ENCODE measurements around the gene COL15A1.

COL15A1 gene

DNA sequence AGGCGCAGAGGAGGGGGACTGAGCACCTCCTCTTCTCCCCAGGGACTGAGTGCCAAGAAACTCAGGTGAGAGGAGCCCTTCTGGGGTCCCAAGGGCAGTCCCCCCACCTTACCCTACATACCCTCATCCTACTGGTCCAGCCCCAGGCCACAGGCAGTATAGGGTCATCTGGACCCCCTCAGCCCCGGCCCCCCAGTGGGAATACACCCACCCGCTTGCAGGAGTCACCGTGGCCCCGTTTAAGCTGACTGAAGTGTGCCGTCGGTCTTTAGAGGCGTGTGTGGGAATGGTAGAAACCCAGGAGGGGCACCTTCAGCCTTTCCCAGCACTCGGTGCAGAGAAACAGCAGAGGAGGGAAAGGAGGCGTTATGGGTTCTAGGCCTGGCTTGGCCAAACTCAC lies 30.8 kb downstream of the COL15A1 start:
- no peak for DNase-seq

DNA sequence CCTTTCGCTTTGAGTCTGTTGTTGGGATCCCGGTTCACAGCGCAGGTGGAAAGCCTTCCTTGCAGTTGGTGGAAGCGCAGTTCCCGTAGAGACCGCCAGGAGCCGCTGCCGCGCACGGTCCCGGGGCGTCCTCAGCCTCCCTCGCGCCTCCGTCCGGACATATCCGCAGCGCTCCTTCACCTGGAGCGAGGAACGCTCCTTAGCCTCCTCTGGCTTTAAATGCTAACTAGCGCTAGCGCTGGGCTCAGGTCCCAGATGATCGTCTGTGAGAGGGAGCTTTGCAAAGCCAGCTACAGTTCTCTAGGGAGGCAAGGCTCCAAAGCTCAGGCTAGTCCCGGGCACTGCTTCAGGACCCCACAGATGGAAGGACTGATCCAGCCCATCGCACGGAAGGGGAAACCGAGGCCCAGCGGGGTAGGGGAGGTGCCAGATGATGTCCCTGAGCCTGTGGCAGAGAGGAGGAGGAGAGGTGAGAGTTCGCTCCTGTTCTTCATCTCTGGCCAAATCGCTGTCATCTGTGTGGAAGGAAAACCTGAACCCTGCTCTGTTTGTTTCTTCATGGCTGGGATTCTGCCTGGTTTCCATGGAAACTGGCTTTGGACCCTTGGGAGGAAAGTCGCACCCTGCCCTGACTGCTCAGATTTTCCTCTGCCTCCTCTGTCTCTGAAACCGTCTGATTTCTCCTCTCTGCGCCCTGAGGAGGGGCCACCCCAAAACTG lies 31.4 kb downstream of the COL15A1 start:
- peak; percentile 38 for DNase-seq

DNA sequence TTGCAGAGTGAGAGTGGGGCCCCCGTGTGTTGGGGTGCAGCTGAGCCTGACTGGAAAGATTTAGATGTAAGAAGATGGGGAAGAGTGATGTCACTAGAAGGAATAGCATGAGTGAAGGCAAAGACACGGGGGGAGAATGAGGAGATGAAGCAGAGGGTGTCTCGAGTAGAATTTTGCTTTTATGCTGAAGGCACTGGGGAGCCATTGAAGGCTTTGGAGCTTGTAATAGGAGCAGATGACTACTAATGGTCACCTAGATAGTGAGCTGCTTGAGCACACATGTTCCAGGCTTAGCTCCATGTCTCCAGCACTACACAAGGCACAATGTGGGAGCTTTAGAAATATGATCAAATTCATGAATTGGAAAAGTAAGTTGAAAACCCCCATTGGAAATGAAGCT lies 32.1 kb downstream of the COL15A1 start:
- no peak for DNase-seq

DNA sequence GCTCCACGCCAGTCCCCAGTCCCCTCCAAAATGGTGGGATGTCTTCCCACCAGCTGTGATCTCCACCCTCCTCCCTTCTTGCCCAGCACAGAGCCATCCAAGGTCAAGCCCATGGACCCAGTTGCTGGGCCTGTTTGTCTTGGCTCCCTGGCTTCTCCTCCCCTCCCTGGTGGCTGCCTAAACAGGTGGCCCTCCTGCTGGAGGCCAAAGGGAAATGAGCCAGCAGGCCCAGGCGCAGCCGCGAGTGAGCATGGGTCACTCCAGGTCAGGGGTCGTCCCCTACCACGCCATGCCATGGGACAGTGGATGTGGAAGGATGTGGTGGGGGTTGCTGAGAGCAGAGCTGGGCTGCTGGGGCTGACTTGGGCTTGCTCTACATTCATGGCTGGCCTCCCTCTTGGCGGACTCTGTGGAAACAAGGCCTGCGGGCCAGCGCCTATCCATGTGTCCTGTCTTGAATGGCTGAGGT lies 33.6 kb downstream of the COL15A1 start:
- no peak for DNase-seq

DNA sequence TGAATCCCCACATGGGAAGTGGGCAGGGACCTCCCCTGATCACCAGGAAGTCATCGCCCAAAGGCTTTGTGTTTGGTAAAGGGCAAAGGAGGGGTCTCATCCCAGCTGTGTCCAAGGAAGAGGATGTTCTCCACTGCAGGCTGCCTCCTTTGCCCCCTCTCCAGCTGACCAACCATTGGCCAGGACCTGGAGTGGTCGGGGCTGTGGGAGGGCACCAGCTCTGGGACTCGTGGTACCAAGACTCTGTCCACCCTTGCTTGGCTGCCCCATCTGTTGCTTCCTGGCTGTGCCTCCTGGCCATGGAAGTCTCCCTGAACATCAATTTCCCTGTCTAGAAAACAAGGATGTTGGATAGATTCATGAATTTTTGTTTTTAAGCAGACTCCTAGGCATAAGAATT lies 34.1 kb downstream of the COL15A1 start:
- no peak for DNase-seq

DNA sequence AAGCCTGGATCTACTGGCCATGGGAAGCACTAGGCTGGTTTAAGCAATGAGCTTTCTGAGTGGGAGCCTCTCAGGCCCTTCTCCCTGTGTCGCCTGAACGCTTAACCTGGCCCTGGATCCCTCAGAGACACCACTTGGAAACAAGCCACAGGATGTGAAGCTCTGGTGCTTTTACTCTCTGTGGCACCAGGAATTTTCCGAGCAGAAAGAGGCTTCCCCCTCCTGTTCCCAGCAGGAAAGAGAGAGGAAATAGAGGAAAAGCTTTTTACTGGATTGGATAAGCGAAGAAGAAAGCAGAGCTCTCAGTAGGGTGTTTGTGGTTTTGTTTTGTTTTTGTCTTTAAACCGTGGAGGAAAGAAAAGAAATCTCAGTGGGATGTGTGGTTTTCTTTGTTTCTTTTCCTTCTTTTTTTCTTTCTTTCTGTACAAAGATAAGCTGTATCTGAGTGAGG lies 34.5 kb downstream of the COL15A1 start:
- no peak for DNase-seq

DNA sequence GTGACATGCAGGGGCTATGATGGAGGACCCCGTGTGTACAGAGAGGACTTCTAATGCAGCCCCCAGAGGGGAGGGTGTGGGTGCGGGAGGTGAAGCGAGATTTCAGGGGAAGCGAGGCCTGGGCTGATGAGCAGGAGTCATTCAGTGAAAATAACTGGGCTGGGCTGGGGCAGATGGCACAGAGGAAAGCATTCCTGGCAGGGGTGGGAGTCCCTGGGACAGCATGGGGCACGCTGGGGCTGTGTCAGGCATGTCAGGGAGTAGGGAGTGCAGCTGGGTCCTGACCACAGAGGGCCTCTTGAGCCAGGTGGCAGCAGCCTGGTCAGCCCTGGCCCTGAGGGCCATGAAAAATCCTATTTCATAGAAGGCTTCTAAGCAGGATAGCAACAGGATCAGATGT lies 36.6 kb downstream of the COL15A1 start:
- DNase-seq = no peak

DNA sequence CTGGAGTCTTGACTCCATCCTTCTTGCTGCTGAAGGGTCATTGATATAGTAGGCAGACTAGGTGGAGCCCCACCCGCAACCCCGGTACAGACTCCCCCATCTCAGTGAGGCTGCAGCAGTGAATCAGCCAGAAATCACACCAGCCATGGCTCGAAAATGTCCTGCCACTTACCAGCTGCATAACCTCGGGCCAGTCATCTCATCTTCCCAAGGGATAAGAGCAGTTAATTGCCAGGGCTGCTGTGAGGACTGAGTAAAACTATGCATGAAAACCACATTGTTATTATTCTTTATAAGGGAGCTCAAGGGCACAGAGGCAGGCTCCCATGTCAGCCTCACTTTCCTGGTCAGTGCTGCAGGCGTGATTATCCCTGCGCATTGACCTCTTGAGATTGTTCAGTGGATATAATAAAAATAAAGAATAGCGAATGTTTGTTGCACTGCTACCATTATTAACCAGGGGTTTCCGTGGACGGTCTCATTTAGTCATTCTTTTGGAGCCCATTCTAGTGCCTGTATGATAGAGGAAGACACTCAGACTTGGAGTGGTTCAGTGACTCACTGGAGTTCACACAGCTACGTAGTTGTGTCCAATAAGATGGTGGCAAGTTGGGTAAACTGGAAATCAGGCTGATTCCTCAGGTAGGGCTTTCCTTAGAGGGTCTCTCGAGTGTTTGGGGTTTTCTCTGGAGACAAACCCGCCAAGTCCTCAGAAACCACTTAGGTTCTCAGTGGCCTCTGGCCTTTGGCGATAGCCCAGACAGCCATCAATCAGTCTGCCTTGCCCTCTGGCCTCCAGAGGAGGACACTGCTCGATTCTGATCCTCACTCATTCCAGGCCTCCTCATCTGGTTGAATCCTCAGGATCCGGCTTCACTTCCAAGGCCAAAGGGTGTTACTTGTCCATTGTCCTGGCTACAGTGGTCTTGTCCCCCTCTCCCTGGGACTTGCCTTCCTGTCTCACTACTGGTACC lies 39.9 kb downstream of the COL15A1 start:
- DNase-seq = peak; percentile 18

DNA sequence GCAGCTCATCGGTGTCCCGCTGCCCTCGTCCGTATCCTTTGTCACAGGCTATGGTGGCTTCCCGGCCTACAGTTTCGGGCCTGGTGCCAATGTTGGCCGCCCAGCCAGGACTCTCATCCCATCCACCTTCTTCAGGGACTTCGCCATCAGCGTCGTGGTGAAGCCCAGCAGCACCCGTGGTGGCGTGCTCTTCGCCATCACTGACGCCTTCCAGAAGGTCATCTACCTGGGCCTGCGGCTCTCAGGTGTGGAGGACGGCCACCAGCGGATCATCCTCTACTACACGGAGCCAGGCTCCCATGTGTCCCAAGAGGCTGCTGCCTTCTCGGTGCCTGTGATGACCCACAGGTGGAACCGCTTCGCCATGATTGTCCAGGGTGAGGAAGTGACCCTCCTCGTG lies 41.9 kb downstream of the COL15A1 start:
- no peak for DNase-seq

DNA sequence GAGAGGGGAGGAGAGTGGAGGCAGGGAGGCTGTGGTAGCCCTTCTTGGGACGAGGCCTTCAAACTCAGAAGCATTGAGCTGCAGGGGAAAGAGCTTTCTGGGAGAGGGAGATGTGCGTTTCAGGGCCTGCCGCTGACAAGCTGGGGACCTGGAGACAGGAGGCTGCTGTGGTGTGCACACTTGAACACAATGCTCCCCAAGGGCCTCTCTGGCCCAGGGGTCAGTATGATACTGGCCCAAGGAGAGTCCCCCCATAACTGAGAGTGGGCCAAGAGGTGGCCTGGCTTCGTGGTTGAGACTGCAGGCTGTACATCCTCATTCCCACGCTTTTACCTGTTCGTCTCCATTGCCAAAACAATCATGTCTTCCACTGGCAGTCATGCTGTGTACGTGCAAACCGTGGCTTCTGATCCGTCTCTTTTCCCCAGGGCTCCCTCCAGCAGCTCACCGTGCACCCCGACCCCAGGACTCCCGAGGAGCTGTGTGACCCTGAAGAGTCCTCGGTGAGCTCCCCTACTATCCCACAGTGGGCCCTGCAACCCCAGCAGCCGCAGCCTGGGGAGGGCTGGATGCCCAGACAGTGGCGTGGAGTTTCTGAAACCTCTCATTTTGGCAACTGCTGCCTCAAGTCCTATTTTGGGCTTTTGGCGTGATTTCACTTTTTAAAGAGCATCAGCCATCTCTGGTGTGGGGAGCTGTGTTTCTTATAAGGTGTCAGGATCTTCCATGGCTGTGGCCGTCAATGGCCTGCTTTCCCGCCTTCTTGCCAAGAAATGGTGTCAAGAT lies 43.4 kb downstream of the COL15A1 start:
- no peak for DNase-seq

DNA sequence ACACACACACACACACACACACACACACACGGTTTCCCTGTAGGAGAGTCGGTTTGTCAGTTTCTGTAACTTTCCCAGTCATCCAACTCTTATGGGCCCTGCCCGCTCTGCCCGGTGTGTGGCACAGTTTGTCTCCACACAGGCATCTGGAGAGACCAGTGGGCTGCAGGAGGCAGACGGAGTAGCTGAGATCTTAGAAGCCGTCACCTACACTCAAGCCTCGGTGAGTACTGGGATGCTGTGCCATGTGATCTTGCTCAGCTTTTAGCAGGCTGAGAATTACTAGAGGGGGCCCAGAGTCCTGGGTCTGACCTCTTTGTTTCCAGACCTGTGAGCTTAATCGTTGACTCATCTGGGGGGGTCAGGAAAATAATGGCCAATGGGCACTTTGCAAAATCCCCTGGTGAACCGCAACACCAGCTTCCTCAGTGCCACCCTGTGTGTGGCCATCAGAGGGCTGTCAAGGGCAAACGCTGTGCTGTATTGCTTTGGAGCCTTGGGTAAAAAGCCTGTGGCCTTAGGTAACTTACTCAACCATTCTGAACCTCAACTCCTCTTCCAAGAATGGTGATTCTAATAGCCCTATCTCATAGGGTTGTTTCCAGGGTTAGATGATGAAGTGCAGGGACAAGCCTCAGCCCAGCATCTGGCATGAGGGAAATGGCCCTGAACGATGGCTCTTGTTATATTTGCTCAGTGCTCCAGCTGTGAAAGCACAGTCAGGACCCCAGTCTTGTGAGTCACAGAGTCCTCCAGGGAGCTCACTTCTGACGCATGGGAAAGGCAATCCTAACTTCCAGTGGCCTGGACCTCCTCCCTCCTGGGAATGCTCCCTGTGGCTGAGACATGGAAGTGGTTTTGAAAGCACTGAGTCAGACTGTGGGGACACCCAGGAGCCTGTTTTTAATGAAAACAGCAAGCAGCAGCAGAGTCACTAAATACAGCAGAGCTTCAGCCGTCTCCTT lies 45.6 kb downstream of the COL15A1 start:
- DNase-seq = peak; percentile 33

DNA sequence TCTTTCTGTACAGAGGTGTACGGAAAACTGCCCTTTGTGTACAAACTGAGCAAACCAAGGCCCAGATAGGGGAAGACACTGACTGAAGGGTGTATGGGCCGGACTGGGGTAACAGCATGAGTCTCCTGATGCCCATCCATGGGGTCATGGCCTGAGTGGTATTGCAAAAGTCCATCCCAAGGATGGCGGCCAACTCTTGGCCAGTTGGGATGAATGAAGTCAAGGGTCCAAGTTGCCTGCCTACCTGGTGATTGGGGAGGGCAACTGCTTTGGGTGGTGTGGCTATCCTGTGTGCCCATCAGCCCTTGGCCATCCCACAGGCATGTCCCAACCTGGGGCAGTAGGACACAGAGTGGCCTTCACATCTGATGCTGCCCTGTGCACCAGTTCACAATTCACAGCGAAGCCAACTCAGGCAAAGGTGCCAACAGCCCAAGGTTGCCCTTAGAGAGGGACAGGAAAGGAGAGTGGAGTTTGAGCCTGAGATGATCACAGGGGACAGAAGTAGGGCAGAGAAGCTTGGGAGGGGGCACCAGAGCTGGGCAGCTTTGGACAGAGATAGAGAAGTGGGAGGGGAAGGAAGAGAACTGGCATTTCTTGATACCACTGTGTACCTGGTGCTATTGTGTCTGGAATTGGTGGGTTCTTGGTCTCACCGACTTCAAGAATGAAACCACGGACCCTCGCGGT lies 46.6 kb downstream of the COL15A1 start:
- DNase-seq = no peak

DNA sequence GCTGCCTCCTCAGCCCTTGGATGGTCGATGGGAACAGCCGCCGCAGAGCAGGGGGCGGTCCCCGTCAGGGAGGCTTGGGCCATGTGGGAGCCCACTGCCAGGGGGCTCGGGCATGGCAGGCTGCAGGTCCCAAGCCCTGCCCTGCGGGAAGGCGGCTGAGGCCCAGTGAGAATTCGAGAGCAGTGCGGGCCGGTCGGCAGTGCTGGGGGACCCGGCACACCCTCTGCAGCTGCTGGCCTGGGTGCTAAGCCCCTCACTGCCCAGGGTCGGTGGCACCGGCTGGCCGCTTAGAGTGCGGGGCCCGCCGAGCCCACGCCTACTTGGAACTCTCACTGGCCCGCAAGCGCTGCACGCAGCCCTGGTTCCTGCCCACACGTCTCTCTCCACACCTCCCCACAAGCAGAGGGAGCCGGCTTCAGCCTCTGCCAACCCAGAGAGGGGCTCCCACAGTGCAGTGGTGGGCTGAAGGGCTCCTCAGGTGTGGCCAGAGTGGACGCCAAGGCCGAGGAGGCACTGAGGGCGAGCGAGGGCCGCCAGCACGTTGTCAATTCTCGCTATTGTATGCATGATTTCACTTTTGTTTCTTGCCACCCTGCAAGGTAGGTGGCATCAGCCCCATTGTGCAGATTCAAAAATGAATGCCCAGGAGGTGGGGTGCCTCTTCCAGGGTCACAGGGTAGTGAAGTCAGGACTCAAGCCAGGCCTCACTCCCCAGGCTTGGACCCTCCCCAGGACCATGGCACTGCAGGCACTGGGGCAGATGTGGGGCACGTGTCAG lies 48.6 kb downstream of the COL15A1 start:
- no peak for DNase-seq

DNA sequence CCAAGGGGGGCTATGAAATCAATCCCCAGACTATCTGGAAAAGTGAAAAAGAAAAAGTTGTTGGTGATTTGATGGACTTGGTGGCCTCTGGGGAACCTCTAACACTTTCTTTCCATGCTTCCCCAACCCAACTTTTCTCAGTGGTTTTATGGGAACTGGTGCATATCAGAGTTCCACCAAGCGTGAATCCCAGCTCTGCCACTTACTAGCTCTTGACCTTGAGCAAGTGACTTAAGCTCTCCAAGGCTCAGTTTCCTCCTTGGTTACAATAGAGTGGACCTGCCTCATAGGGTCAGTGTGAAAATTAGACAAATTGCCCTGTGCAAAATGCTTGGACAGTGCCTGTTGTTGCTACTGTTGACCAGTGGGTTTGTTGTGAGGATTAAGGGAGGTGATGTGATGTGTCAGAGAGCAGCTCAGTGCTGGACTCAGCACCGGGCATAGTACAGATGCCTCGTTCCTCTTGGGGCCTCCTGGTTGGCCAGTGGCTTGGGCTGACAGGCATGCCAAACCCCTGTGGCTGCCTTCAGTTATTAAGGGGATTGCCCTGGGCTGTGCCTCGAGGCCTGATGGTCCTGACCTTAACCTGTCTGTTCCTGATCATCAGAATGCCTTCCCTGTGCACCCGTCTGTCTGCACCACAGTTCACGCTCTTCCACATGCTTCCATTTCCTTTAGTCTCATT lies 49.3 kb downstream of the COL15A1 start:
- no peak for DNase-seq

DNA sequence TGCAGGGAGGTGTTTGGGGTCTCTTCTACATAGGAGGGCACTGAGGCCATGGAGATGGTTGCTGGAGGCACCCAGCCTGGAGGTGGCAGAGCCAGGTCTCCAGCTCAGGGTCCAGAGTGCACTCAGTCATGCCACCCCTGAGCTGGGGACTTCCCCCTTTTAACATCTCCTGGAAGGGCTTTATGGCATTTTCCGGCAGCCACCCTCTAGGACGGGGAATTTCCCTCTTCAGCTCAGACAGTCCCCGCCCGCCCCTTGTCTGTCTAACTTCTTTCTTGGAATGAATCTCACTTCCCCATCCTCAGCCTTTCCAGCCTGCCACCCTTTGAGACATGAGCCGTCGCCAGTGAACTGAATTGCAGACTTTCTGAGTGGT lies 49.9 kb downstream of the COL15A1 start:
- DNase-seq = no peak

DNA sequence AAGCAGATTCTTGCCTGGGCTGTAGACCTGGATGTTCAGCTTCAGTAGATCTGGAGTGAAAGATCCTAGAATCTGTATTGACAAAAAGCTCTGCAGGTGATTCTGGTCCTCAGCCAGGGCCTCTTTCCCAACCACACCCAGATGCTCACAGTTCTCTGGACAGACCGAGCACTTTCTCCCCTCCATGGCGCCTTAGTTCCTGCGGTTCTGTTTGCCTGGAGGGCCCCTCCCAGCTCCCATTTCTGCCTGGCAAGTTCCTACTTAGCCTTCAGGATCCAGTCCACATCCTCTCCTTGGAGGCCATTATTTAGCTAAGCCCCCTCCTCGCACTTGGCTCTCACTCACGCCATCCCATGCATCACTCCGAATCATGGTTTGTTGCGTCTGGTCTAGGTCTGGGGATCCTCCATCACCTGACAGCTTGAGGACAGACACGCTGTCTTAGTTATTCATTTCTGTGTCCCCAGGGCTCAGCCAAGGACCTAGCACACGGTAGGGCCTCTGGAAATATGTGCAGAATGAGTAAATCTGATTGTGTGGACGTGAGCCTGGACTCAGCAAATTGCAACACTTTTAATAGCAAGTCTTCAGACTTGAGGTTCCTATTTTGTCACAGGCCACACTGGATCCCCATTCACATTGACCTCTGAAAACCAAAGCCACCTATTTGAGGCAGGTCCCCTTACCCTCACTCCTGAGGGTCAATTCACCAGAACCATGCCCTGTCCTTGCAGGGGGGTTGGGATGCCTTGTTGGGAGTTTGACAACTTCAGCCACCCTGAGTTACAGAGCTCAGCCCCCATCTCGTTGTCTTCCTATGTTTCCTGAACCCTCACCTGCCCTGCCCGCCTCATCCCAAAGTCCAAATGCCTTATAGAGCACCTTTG lies 50.7 kb downstream of the COL15A1 start:
- peak; percentile 63 for DNase-seq

DNA sequence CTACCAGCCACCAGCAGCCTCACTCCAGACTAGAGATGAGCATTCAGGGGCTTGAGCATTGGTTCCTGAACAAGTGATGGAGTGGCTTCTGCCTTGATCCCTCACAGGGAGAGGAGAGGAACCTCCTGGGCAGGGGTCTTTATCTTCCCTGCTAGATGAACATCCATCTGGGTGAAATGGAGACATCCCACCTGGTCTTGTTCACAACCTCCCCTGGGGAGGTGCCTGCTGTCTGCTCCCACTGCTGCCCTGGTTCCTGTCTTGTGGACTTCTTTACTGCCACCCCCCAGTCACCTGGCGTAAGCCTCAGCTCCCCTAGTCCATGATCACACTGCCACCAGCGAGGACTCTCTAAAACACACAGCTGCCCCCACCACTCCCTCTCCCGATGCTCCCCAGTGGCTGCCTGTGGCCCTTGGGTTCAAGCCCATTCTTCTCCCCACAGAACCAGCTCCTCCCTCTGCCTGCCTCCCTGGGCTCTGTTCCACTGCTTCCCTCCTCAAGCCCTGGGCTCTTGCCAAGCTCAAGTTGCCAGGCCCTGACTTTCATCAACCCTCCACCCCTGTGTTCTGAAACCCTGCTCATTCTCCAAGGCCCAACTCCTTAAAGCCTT lies 51.5 kb downstream of the COL15A1 start:
- peak; percentile 14 for DNase-seq

DNA sequence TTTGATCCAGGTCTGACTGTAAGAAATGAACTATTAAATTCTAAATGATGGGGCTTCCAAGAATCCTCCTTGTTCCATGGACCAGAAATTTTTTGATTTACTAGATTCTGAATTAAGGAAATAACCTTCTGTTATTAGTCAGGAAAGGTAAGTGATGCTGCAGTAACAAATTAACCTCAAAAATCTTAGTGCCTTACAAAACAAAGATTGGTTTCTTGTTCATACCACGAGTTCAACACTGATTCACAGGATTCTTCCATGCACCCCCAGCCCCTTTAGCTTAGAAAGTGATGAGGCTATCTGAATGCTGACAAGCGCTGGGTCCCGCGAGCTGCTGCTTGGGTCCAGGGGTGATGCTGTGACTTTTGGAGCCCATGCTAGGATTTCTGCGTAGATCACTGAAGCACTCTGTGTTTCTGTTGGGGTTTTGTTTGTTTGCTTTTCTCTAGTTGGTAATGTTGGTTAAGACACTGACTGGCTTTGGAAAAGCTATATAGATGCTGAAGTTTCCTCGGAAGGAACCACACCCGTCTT lies 52.3 kb downstream of the COL15A1 start:
- DNase-seq = no peak

Data from DMS79 treated with DMSO at 0.1 percent for 48 hours (cell line).